H1 (cell line): ENCODE measurements around the gene SLC27A4. TPM values are rescaled to one million over a fixed set of nuclear protein-coding genes. Genes with fewer than 3 reads are reported as not detected.

Experiments used
- CHD1 ChIP-seq: IDR thresholded peaks from 2 replicates; pipeline ENCODE4 v1.6.1; 2012; ENCODE audit warnings: low read depth, low read length, improper control_type of control experiment
- KDM1A ChIP-seq: fragments of 200-600, 300-600 bp; sonication (generic); IDR thresholded peaks from 2 replicates; pipeline ENCODE4 v1.7.1; 2016; ENCODE audit warnings: mild to moderate bottlenecking, low read length, borderline replicate concordance
- polyA plus RNA-seq, 7 experiments: library from polyadenylated mRNA; depleted of rRNA in 3 of 7; stranded (reverse) in 5 of 7; unstranded in 2 of 7; fragments of >200 nt in 5 of 7; fragments of 200-250 nt in 2 of 7; gene quantifications; 1 replicate in 5 of 7; 2 replicates in 1 of 7; 4 replicates in 1 of 7; pipeline versions ENCODE4 v1.2.1 to v1.2.3, GENCODE V29; 2011 to 2013; ENCODE audit warnings: missing spikeins in 2 of 7, mixed read lengths in 2 of 7
- total RNA-seq: library from RNA; stranded (reverse); fragmentation: NEBNext Ultra II Directional; extraction: Animal tissue kit (Norgen Biotek cat#: 25700); gene quantifications from 2 replicates; pipeline ENCODE4 v1.2.1, GENCODE V29; 2021

Gene SLC27A4
- total and polyA plus RNA-seq, 2 of the 8 experiments (the other 6 are each of a cell fraction or from before 2014, with no cell fraction given) = 14.9 to 20.5 TPM

DNA sequence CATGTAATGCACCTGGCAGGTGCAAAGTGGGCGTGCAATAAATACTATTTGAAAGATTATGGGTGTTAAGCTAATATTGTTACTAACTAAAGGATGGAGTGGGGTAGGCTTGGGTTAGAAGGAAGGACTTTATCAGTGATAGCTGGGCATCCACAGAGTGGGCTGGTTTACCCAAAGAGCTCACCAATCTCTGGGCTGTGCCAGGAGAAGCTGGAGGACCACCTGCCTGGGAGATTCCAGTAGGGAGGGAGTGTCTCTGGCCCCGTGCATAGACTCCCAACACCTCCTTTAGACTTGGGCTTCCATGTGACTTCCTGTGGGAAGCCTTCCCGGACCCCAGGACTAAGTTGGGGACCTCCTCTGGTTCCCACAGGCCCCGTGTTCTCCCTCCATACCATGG lies 25.2 kb downstream of the SLC27A4 start (continued):
- TF ChIP-seq KDM1A (no peak), CHD1 (no peak)
